GM23338 (cell line): Measurements from ENCODE around the gene ACSF2. TPM values are rescaled to one million over a fixed set of nuclear protein-coding genes. Genes with fewer than 3 reads are reported as not detected.

ENCODE experiments used
- ATAC-seq: fragments of 200-7000 bp; cut with Tn5 transposase; 3 replicates; pipeline ENCODE4 v1.9.1; 2020
- DNase-seq: peaks from one replicate; pipeline ENCODE4 v3.0.0-alpha.2; 2015; ENCODE audit warnings: low spot score
- H2AFZ ChIP-seq: fragments of 200-600 bp; sonication (generic); 2 replicates; pipeline ENCODE4 v1.8.0; 2016; ENCODE audit warnings: antibody characterized with exemption, mild to moderate bottlenecking, moderate library complexity
- H3F3A ChIP-seq: fragments of 200-600 bp; sonication (generic); replicated peaks from 2 replicates; pipeline ENCODE4 v1.8.0; 2017; ENCODE audit warnings: antibody characterized with exemption, mixed run types, low read depth
- H3K27ac ChIP-seq: fragments of 200-600 bp; sonication (generic); 2 replicates; pipeline ENCODE4 v1.6.1; 2016; ENCODE audit warnings: low read depth
- H3K27me3 ChIP-seq: fragments of 200-600 bp; sonication (generic); 2 replicates; pipeline ENCODE4 v1.8.0; 2016; ENCODE audit warnings: mild to moderate bottlenecking, mixed run types, moderate library complexity; ENCODE audit not compliant: insufficient read depth
- H3K36me3 ChIP-seq: fragments of 200-600 bp; sonication (generic); 2 replicates; pipeline ENCODE4 v1.8.0; 2016; ENCODE audit warnings: mild to moderate bottlenecking; ENCODE audit not compliant: insufficient read depth
- H3K4me1 ChIP-seq: fragments of 200-600 bp; sonication (generic); 2 replicates; pipeline ENCODE4 v1.8.0; 2016; ENCODE audit warnings: mild to moderate bottlenecking, moderate library complexity; ENCODE audit not compliant: insufficient read depth
- H3K4me2 ChIP-seq: fragments of 200-600 bp; sonication (generic); 2 replicates; pipeline ENCODE4 v1.7.1; 2017; ENCODE audit warnings: mixed run types
- H3K4me3 ChIP-seq: fragments of 200-600 bp; sonication (generic); 2 replicates; pipeline ENCODE4 v1.6.1; 2016; ENCODE audit warnings: mixed run types
- H3K79me2 ChIP-seq: fragments of 200-600 bp; sonication (generic); replicated peaks from 2 replicates; pipeline ENCODE4 v1.8.0; 2017; ENCODE audit warnings: mild to moderate bottlenecking; ENCODE audit not compliant: insufficient read depth
- H3K9me2 ChIP-seq: fragments of 200-600 bp; sonication (generic); 2 replicates; pipeline ENCODE4 v1.8.0; 2017; ENCODE audit not compliant: insufficient read depth
- H4K20me1 ChIP-seq: fragments of 200-600 bp; sonication (generic); replicated peaks from 2 replicates; pipeline ENCODE4 v1.8.0; 2017; ENCODE audit warnings: mild to moderate bottlenecking; ENCODE audit not compliant: insufficient read depth
- H3K27ac Mint-ChIP-seq: 2 replicates; pipeline ENCODE4 v1.8.0; 2020; ENCODE audit warnings: inconsistent platforms, mild to moderate bottlenecking, moderate library complexity, mixed read lengths
- H3K27me3 Mint-ChIP-seq: 3 replicates; pipeline ENCODE4 v1.8.0; 2022; ENCODE audit warnings: low read depth, mild to moderate bottlenecking, moderate library complexity, mixed read lengths, inconsistent platforms; ENCODE audit not compliant: insufficient read depth, poor library complexity
- H3K36me3 Mint-ChIP-seq: 3 replicates; pipeline ENCODE4 v1.8.0; 2021; ENCODE audit warnings: low read depth, mild to moderate bottlenecking, inconsistent platforms, moderate library complexity, mixed read lengths
- H3K4me1 Mint-ChIP-seq: 3 replicates; pipeline ENCODE4 v1.8.0; 2020; ENCODE audit warnings: mild to moderate bottlenecking, inconsistent platforms, mixed read lengths
- H3K4me3 Mint-ChIP-seq: 3 replicates; pipeline ENCODE4 v1.8.0; 2021; ENCODE audit warnings: moderate library complexity, mild to moderate bottlenecking, inconsistent platforms, mixed read lengths
- H3K9me3 Mint-ChIP-seq: 3 replicates; pipeline ENCODE4 v1.8.0; 2020; ENCODE audit warnings: moderate library complexity, mild to moderate bottlenecking, inconsistent platforms, mixed read lengths
- CREB1 ChIP-seq: fragments of 250-450 bp; sonication (Bioruptor Pico); IDR thresholded peaks from 2 replicates; pipeline ENCODE4 v1.5.0; 2020; ENCODE audit warnings: low read depth, mild to moderate bottlenecking, moderate library complexity
- CTCF ChIP-seq, 2 experiments: fragments of 200-600 bp in 1 of 2; sonication (generic) in 1 of 2; conservative IDR thresholded peaks; 2 replicates each; pipeline versions ENCODE4 v1.5.1 to v1.6.1; 2016 to 2017; ENCODE audit warnings: antibody characterized with exemption in 2 of 2, low read depth in 2 of 2, mild to moderate bottlenecking in 2 of 2, moderate library complexity in 1 of 2
- EZH2 ChIP-seq: fragments of 200-600 bp; sonication (generic); IDR thresholded peaks from one replicate; pipeline ENCODE4 v1.8.0; 2017; ENCODE audit warnings: antibody characterized with exemption, mild to moderate bottlenecking, low read depth; ENCODE audit not compliant: unreplicated experiment
- EZH2phosphoT487 ChIP-seq: fragments of 200-600 bp; sonication (generic); IDR thresholded peaks from one replicate; pipeline ENCODE4 v1.8.1; 2018; ENCODE audit warnings: antibody characterized with exemption; ENCODE audit not compliant: unreplicated experiment
- JUNB ChIP-seq: IDR thresholded peaks from one replicate; pipeline ENCODE4 v1.6.1; 2016; ENCODE audit warnings: antibody characterized with exemption; ENCODE audit not compliant: unreplicated experiment
- NANOG ChIP-seq: IDR thresholded peaks from 2 replicates; pipeline ENCODE4 v1.6.1; 2016; ENCODE audit warnings: antibody characterized with exemption, borderline replicate concordance
- POLR2AphosphoS5 ChIP-seq: IDR thresholded peaks from 2 replicates; pipeline ENCODE4 v1.6.1; 2016; ENCODE audit warnings: antibody characterized with exemption, low read depth
- STAT1 ChIP-seq: IDR thresholded peaks from one replicate; pipeline ENCODE4 v1.6.1; 2016; ENCODE audit warnings: antibody characterized with exemption; ENCODE audit not compliant: unreplicated experiment
- ZNF114 ChIP-seq: fragments of 250-450 bp; sonication (Bioruptor Pico); IDR thresholded peaks from 2 replicates; pipeline ENCODE4 v1.5.0; 2020; ENCODE audit warnings: mild to moderate bottlenecking, moderate library complexity
- ZNF331 ChIP-seq: fragments of 250-450 bp; sonication (Bioruptor Pico); IDR thresholded peaks from 2 replicates; pipeline ENCODE4 v1.5.0; 2020; ENCODE audit warnings: low read depth, mild to moderate bottlenecking, moderate library complexity
- polyA plus RNA-seq: library from polyadenylated mRNA; unstranded; fragments of >200 nt; fragmentation: Nextera tagmentation; extraction: Ambion mirVana; gene quantifications from 2 replicates; pipeline ENCODE4 v1.2.1, GENCODE V29; 2016
- total RNA-seq: library from RNA; depleted of rRNA; stranded (reverse); fragments of >200 nt; shearing (Covaris generic); gene quantifications from 2 replicates; pipeline ENCODE4 v1.2.3, GENCODE V29; 2014
- TF ChIP-seq, protein P1 (sequence below): IDR thresholded peaks from one replicate; pipeline ENCODE4 v1.6.1; 2018; ENCODE audit warnings: antibody characterized with exemption; ENCODE audit not compliant: unreplicated experiment
- TF ChIP-seq, protein P2 (sequence below): IDR thresholded peaks from 2 replicates; pipeline ENCODE4 v1.6.1; 2016; ENCODE audit warnings: antibody characterized with exemption

ACSF2 gene
- total and polyA plus RNA-seq, 2 experiments from 2014 or later = 6.9 to 12.4 TPM

DNA sequence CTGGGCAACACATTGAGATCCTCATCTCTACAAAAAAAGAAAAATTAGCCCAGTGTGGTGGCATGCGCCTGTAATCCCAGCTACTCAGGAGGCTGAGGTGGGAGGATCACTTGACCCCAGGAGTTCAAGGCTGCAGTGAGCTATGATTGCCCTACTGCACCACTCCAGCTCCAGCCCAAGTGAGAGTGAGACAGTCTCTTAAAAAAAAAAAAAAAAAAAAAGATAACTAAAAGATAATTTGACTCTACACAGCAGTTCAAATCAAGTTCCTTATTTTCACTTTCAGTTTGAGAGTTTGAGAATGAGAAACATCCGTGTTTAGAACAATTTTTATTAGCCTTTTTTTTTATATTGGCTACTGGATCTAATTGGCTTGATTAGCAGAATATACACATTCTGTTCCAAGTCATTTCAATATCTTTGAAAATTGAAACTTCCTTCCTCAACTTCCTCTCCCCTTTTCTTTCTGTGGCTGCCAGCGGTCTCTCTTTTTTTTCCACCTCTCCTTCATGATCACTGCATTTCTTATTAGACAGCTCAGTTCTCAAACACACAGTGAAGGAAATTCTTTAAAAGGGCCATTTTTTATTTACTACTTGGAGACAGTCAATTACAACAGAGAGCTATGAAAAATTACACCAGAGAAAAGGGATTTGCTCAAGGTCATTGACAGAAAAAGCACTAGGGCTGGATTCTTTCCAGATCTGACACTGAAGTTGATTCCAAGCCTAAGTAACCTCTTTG lies 4.5 kb upstream of the ACSF2 start:
- Histone ChIP-seq H3K27ac (no peak overlapping the region), H4K20me1 (no peaks in the 10 kb centered on the region), H3F3A (no peaks in the 10 kb centered on the region), H3K9me2 (no peaks in the 10 kb centered on the region), H3K36me3 (no peaks in the 10 kb centered on the region), H2AFZ (no peak overlapping the region), H3K27me3 (peaks cover 13% of the 10 kb centered on the region; the same call in 1 of the 2 replicates), H3K4me2 (no peak overlapping the region), H3K4me1 (peaks cover 5% of the 10 kb centered on the region; the same call in 1 of the 2 replicates), H3K79me2 (no peaks in the 10 kb centered on the region), H3K4me3 (no peak overlapping the region)
- Mint-ChIP-seq H3K9me3 (peaks cover 20% of the 10 kb centered on the region), H3K36me3 (peaks cover 7% of the 10 kb centered on the region; the same call in 2 of the 3 replicates), H3K27ac (no peak overlapping the region), H3K4me1 (peaks cover 10% of the 10 kb centered on the region), H3K27me3 (peaks cover 12% of the 10 kb centered on the region), H3K4me3 (no peak overlapping the region)
- ATAC-seq (no peak), DNase-seq (no peak)
- TF ChIP-seq, protein P1, sequence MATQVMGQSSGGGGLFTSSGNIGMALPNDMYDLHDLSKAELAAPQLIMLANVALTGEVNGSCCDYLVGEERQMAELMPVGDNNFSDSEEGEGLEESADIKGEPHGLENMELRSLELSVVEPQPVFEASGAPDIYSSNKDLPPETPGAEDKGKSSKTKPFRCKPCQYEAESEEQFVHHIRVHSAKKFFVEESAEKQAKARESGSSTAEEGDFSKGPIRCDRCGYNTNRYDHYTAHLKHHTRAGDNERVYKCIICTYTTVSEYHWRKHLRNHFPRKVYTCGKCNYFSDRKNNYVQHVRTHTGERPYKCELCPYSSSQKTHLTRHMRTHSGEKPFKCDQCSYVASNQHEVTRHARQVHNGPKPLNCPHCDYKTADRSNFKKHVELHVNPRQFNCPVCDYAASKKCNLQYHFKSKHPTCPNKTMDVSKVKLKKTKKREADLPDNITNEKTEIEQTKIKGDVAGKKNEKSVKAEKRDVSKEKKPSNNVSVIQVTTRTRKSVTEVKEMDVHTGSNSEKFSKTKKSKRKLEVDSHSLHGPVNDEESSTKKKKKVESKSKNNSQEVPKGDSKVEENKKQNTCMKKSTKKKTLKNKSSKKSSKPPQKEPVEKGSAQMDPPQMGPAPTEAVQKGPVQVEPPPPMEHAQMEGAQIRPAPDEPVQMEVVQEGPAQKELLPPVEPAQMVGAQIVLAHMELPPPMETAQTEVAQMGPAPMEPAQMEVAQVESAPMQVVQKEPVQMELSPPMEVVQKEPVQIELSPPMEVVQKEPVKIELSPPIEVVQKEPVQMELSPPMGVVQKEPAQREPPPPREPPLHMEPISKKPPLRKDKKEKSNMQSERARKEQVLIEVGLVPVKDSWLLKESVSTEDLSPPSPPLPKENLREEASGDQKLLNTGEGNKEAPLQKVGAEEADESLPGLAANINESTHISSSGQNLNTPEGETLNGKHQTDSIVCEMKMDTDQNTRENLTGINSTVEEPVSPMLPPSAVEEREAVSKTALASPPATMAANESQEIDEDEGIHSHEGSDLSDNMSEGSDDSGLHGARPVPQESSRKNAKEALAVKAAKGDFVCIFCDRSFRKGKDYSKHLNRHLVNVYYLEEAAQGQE = no peak
- no peak for TF ChIP-seq EZH2
- no peak for TF ChIP-seq CREB1 (CRISPR knock-in tag)
- no peak for TF ChIP-seq JUNB
- TF ChIP-seq CTCF (conservative IDR thresholded peaks at IDR 0.05; ENCODE audit: low read depth in 2 of 2) = no peak
- no peak for TF ChIP-seq ZNF114
- no peak for TF ChIP-seq EZH2phosphoT487
- no peak for TF ChIP-seq STAT1

DNA sequence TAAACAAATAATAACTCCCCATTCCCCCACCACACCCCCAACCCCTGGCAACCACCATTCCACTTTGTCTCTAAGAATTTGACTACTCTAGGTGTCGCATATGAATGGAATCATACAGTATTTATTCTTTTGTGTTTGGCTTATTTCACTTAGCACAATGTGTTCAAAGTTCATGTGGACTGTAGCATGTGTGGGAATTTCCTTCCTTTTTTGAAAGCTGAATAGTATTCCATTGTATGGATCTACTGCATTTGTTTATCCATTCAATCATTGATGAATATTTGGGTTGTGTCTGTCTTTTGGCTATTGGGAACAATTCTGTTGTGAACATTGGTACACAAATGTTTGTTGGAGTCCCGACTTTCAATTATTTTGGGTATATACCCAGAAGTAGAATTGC lies 3.3 kb upstream of the ACSF2 start:
- peaks cover 22% of the 10 kb centered on the region for H3K4me1 Mint-ChIP-seq
- Histone ChIP-seq H3K4me1 (peaks cover 18% of the 10 kb centered on the region), H3K4me3 (no peak overlapping the region), H3K9me2 (no peaks in the 10 kb centered on the region), H3K36me3 (no peaks in the 10 kb centered on the region), H3K27me3 (peaks cover 13% of the 10 kb centered on the region; the same call in 1 of the 2 replicates), H4K20me1 (no peaks in the 10 kb centered on the region), H3K79me2 (0 out of 2 replicates have a peak, but pooled peaks cover under 1% of the 10 kb centered on the region), H3K27ac (no peak overlapping the region), H2AFZ (no peak overlapping the region), H3K4me2 (no peak overlapping the region), H3F3A (peaks cover 7% of the 10 kb centered on the region; the same call in 1 of the 2 replicates)
- no peak for DNase-seq
- H3K27ac Mint-ChIP-seq = no peak overlapping the region
- ATAC-seq = no peak
- H3K27me3 Mint-ChIP-seq = peaks cover 12% of the 10 kb centered on the region
- peaks cover 20% of the 10 kb centered on the region for H3K9me3 Mint-ChIP-seq
- H3K36me3 Mint-ChIP-seq = peaks cover 7% of the 10 kb centered on the region; the same call in 2 of the 3 replicates
- no peak overlapping the region for H3K4me3 Mint-ChIP-seq
- TF ChIP-seq EZH2 (no peak), ZNF114 (no peak), CREB1 (CRISPR knock-in tag) (no peak), JUNB (no peak), EZH2phosphoT487 (no peak), NANOG (no peak), ZNF331 (no peak), STAT1 (no peak), POLR2AphosphoS5 (no peak)
- TF ChIP-seq, protein P1 = no peak
- TF ChIP-seq, protein P2, sequence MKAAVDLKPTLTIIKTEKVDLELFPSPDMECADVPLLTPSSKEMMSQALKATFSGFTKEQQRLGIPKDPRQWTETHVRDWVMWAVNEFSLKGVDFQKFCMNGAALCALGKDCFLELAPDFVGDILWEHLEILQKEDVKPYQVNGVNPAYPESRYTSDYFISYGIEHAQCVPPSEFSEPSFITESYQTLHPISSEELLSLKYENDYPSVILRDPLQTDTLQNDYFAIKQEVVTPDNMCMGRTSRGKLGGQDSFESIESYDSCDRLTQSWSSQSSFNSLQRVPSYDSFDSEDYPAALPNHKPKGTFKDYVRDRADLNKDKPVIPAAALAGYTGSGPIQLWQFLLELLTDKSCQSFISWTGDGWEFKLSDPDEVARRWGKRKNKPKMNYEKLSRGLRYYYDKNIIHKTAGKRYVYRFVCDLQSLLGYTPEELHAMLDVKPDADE = no peak
